IMR-90 (cell line): ENCODE data around the gene DDI2. TPM values are rescaled to one million over a fixed set of nuclear protein-coding genes. Genes with fewer than 3 reads are reported as not detected.

Experiments
- ATAC-seq: fragments of 200-7000 bp; cut with Tn5 transposase; 2 replicates; pipeline ENCODE4 v1.9.1; 2020; ENCODE audit warnings: low read depth, mild to moderate bottlenecking, moderate library complexity
- BruUV-seq: library from RNA; stranded (reverse); fragments of 400-500 nt; replicated peaks from 2 replicates; lab custom pipeline; 2021; lab: Mats Ljungman, UMichigan
- CTCF ChIA-PET: fragments of 300-600 bp; formaldehyde crosslinking; extraction: SDS; loops from one replicate; lab custom pipeline; 2021; ENCODE audit warnings: antibody characterized with exemption; lab: Yijun Ruan, JAX
- POLR2A ChIA-PET: fragments of 300-600 bp; sonication (Branson Sonifier 250); formaldehyde crosslinking; loops from one replicate; lab custom pipeline; 2022; ENCODE audit warnings: antibody characterized with exemption; ENCODE audit not compliant: unreplicated experiment; lab: Charles Lee
- DNase-seq: peaks from one replicate; pipeline ENCODE4 v3.0.0; 2013
- H2AFZ ChIP-seq: replicated peaks from 2 replicates; pipeline ENCODE3; 2013; ENCODE audit warnings: low read length, mild to moderate bottlenecking; ENCODE audit not compliant: poor library complexity
- H2AK5ac ChIP-seq: 2 replicates; pipeline ENCODE4 v1.6.1; 2013; ENCODE audit warnings: low read depth, low read length, inconsistent platforms
- H2AK9ac ChIP-seq: replicated peaks from 2 replicates; pipeline ENCODE3; 2013; ENCODE audit warnings: mild to moderate bottlenecking, low read depth, low read length, moderate library complexity; ENCODE audit not compliant: poor library complexity
- H2BK120ac ChIP-seq: 2 replicates; pipeline ENCODE4 v1.6.1; 2013; ENCODE audit warnings: low read depth, low read length, inconsistent platforms
- H2BK15ac ChIP-seq: 3 replicates; pipeline ENCODE4 v1.6.1; 2013; ENCODE audit warnings: low read depth, low read length, inconsistent platforms
- H2BK20ac ChIP-seq: 2 replicates; pipeline ENCODE4 v1.6.1; 2013; ENCODE audit warnings: low read depth, mild to moderate bottlenecking, inconsistent platforms, low read length, moderate library complexity
- H2BK5ac ChIP-seq: 2 replicates; pipeline ENCODE4 v1.6.1; 2013; ENCODE audit warnings: mild to moderate bottlenecking, low read depth, low read length, inconsistent platforms; ENCODE audit not compliant: poor library complexity, severe bottlenecking
- H3K14ac ChIP-seq: replicated peaks from 2 replicates; pipeline ENCODE4 v1.6.1; 2013; ENCODE audit warnings: low read depth, low read length, inconsistent platforms
- H3K18ac ChIP-seq: 2 replicates; pipeline ENCODE4 v1.6.1; 2013; ENCODE audit warnings: low read depth, low read length, control low read depth
- H3K23ac ChIP-seq: 2 replicates; pipeline ENCODE4 v1.6.1; 2013; ENCODE audit warnings: low read depth, low read length, inconsistent platforms
- H3K27ac ChIP-seq: 2 replicates; pipeline ENCODE4 v1.5.1; 2013; ENCODE audit warnings: mild to moderate bottlenecking, control low read depth, low read length; ENCODE audit not compliant: insufficient read depth
- H3K27me3 ChIP-seq: 2 replicates; pipeline ENCODE4 v1.6.1; 2013; ENCODE audit warnings: low read length; ENCODE audit not compliant: control insufficient read depth, insufficient read depth
- H3K36me3 ChIP-seq: 2 replicates; pipeline ENCODE4 v1.6.1; 2013; ENCODE audit warnings: low read length, mixed read lengths; ENCODE audit not compliant: control insufficient read depth, insufficient read depth
- H3K4ac ChIP-seq: 2 replicates; pipeline ENCODE4 v1.6.1; 2013; ENCODE audit warnings: low read depth, low read length, inconsistent platforms
- H3K4me1 ChIP-seq: 2 replicates; pipeline ENCODE4 v1.6.1; 2013; ENCODE audit warnings: low read length, mixed read lengths; ENCODE audit not compliant: control insufficient read depth, insufficient read depth
- H3K4me2 ChIP-seq: 2 replicates; pipeline ENCODE4 v1.6.1; 2013; ENCODE audit warnings: low read depth, mild to moderate bottlenecking, control low read depth, low read length, moderate library complexity
- H3K4me3 ChIP-seq: 2 replicates; pipeline ENCODE4 v1.5.1; 2013; ENCODE audit warnings: low read depth, mild to moderate bottlenecking, control low read depth, low read length, moderate library complexity; ENCODE audit not compliant: insufficient read depth
- H3K56ac ChIP-seq: 2 replicates; pipeline ENCODE4 v1.6.1; 2013; ENCODE audit warnings: low read length, inconsistent platforms; ENCODE audit not compliant: insufficient read depth; ENCODE audit errors: extremely low read depth
- H3K79me1 ChIP-seq, 2 experiments: 2 replicates each; pipeline ENCODE4 v1.6.1; 2013; ENCODE audit warnings: low read length in 2 of 2, inconsistent platforms in 1 of 2, low read depth in 1 of 2
- H3K9ac ChIP-seq: 2 replicates; pipeline ENCODE4 v1.6.1; 2013; ENCODE audit warnings: low read depth, low read length, control low read depth
- H3K9me1 ChIP-seq: 2 replicates; pipeline ENCODE4 v1.6.1; 2013; ENCODE audit warnings: low read length, inconsistent platforms; ENCODE audit not compliant: insufficient read depth
- H3K9me3 ChIP-seq: 2 replicates; pipeline ENCODE4 v1.6.1; 2013; ENCODE audit warnings: low read length; ENCODE audit not compliant: control insufficient read depth, insufficient read depth
- H4K20me1 ChIP-seq: 2 replicates; pipeline ENCODE4 v1.6.1; 2013; ENCODE audit warnings: low read length, inconsistent platforms; ENCODE audit not compliant: insufficient read depth
- H4K5ac ChIP-seq: 2 replicates; pipeline ENCODE4 v1.6.1; 2013; ENCODE audit warnings: mild to moderate bottlenecking, low read depth, low read length, control low read depth
- H4K8ac ChIP-seq, 2 experiments: 2 replicates each; pipeline ENCODE4 v1.6.1; 2013; ENCODE audit warnings: low read depth in 2 of 2, low read length in 2 of 2, control low read depth in 1 of 2, inconsistent platforms in 1 of 2
- H4K91ac ChIP-seq: 2 replicates; pipeline ENCODE4 v1.6.1; 2013; ENCODE audit warnings: low read depth, low read length, inconsistent platforms; ENCODE audit not compliant: insufficient read depth
- RFX5 ChIP-seq: IDR thresholded peaks from 2 replicates; pipeline ENCODE4 v1.8.0; 2012; ENCODE audit warnings: low read depth, mild to moderate bottlenecking, low read length, moderate library complexity
- WGBS, 2 experiments: methylation state at CpG; one replicate each; pipeline versions ENCODE4 v1.1.5 to v1.1.7; 2013; ENCODE audit warnings: missing lambda C conversion rate in 2 of 2; ENCODE audit not compliant: insufficient read length in 1 of 2; ENCODE audit errors: extremely low coverage in 2 of 2; 5-methylcytosine and 5-hydroxymethylcytosine counted together
- dilution Hi-C: fragments of 300-500 bp; cut with HindIII; formaldehyde crosslinking; loops from one replicate; pipeline ENCODE4 v1.14.3; 2018; ENCODE audit warnings: low sequenced_read_pairs; ENCODE audit not compliant: unreplicated experiment
- in situ Hi-C: fragments of 300-500 bp; cut with MboI; formaldehyde crosslinking; loops from 3 replicates; pipeline ENCODE4 v1.14.3; 2019; ENCODE audit warnings: low sequenced_read_pairs, inconsistent platforms, mixed read lengths
- intact Hi-C: fragments of 100-400 bp; cut with micrococcal nuclease; formaldehyde crosslinking; loops from 2 replicates; pipeline ENCODE4 v1.10.0; 2022
- polyA plus RNA-seq, 3 experiments: library from polyadenylated mRNA; depleted of rRNA; stranded (reverse); fragments of >200 nt; gene quantifications; 2 replicates each; pipeline ENCODE4 v1.2.3, GENCODE V29; 2012; ENCODE audit warnings: low replicate concordance in 1 of 3
- total RNA-seq: library from RNA; depleted of rRNA; stranded (reverse); fragments of >200 nt; gene quantifications from 2 replicates; pipeline ENCODE4 v1.2.3, GENCODE V29; 2012

The DDI2 gene
- total and polyA plus RNA-seq, 2 of the 4 experiments (the other 2 are of a cell fraction), result 6.0 to 13.4 TPM

DNA sequence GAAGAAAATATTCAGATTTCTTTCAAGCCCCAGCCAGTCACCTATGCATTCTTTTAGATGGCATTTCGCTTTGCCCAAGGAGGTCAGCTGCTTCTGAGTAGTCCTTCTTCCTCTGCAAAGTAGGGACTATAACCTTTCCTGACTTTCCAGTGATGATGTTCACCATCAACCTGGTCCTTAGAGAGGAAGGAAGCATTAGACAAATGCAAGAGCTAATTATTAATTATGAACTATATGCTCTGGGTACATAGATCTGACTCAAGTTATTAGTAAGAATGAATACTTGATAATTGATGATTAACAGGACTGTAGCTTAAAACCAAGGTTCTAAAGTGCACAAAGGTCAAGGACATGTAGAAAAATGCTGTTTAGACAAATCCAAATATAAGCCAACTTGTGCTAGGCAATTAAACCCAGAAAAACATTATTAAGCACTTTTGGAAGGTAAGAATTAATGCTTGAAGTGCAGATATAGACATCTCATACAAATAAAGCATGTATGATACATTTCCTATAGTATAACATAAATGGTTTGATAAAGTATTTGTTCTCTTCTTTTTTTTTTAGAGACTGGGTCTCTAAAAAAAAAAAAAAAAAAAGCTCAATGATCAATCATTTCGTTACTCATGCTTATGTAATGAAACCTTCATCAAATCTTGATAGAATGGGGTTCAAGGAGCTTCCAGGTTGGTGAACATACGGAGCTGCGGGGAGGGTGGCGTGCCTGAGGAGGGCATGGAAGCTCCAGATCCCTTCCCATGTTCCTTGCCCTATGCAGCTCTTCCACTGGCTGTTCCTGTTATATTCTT lies 21.2 kb upstream of the DDI2 start:
- H3K9me3 ChIP-seq, result no peaks in the 10 kb centered on the region
- no peaks in the 10 kb centered on the region for H3K9me1 ChIP-seq
- CTCF ChIA-PET, result interaction anchor here (0.6 kb wide), 3 partner anchors 9 to 196 kb away, joined by 3 to 5 read pairs (median 3); no protein-coding TSS in a partner anchor
- TF ChIP-seq RFX5, result no peak
- H3K36me3 ChIP-seq, result no peaks in the 10 kb centered on the region
- no peaks in the 10 kb centered on the region for H3K79me1 ChIP-seq
- H2AK5ac ChIP-seq, result no peak overlapping the region
- no peak overlapping the region for H2BK15ac ChIP-seq
- H3K23ac ChIP-seq, result no peak overlapping the region
- no peak overlapping the region for H2BK5ac ChIP-seq
- H4K8ac ChIP-seq, result no peak overlapping the region
- H3K18ac ChIP-seq, result no peak overlapping the region
- no peak overlapping the region for H3K4me3 ChIP-seq
- H4K91ac ChIP-seq, result no peak overlapping the region
- no peak overlapping the region for H4K5ac ChIP-seq
- no peaks in the 10 kb centered on the region; the same call in 1 of the 2 replicates for H3K4me1 ChIP-seq
- no peak overlapping the region for H3K14ac ChIP-seq
- dilution Hi-C loops (no loop called here), in situ Hi-C loops (loop anchor here (5.0 kb wide), 1 partner anchor 146 kb away; the partner anchor contains the start of gene TMEM82), intact Hi-C loops (loop anchor here (1.0 to 5.0 kb wide), 2 partner anchors 106 to 145 kb away; no protein-coding TSS in a partner anchor)
- H2AK9ac ChIP-seq, result no peak overlapping the region
- DNase-seq (no peak), ATAC-seq (no peak)
- no peak overlapping the region for H3K27ac ChIP-seq
- H4K20me1 ChIP-seq, result no peaks in the 10 kb centered on the region
- no peak overlapping the region for H3K56ac ChIP-seq
- H2BK120ac ChIP-seq, result no peak overlapping the region
- H3K4me2 ChIP-seq, result no peak overlapping the region
- no peak overlapping the region for H3K4ac ChIP-seq
- no peak overlapping the region for H2BK20ac ChIP-seq
- POLR2A ChIA-PET, result interaction anchor here (0.6 kb wide), 1 partner anchor 72 kb away, joined by 3 read pairs; no protein-coding TSS in a partner anchor
- H3K9ac ChIP-seq, result no peak overlapping the region
- no peaks in the 10 kb centered on the region for H3K27me3 ChIP-seq
- no peak overlapping the region for H2AFZ ChIP-seq
- BruUV-seq, result no TSS peak
- no CpG with 5 or more reads among the region's 5 CpGs for WGBS, 2 experiments
